ELR (cell line): Measurements from ENCODE around the gene UBAC1.
A peak's percentile ranks its signal among the peaks of the same experiment; 100 is the strongest.
"Not testable (repeated sequence)": the region's sequence is repeated elsewhere in the genome, so short reads cannot be mapped to it uniquely, and the experiment has no call there.

Experiments
- DNase-seq: peaks from one replicate; pipeline ENCODE4 v3.0.0-alpha.2; 2015; ENCODE audit warnings: low read depth

The UBAC1 gene

DNA sequence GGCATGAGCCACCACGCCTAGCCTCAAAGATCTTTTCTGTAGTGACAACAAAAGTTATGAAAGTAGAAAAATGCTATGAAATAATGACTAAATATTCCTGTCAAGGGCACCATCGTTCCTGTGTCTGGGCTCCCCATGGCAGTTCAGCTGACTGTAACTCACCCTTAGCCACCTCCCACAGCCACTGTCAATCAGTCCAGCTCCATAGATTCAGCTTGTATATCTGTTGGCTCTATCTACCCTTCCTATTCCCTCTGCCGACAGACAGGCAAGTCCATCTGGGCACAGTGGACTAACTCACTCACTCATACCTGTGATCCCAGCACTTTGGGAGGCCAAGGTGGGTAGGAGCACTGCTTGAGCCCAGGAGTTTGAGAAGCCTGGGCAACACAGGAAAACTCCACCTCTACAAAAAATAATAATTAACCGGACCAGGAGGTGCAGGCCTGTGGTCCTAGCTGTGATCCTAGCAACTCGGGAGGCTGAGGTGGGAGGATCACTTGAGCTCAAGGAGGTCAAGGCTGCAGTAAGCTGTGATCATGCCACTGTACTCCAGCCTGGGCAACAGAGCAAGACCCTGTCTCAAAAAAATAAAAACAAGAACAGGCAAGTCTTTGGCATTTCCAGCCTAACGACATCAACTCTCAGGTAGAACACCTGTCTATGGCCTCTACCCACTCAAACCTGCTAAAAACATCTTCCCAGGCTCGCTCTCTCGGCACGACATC, 60.0 kb downstream of the UBAC1 start:
- no peak for DNase-seq

GRCh38 chr9:135898634-135899407, 62.4 kb downstream of the UBAC1 start:
- peak; percentile 39 for DNase-seq

- no peak for DNase-seq
These were observed 64.5 kb downstream of the UBAC1 start for GRCh38 chr9:135896626-135897025.

- no peak for DNase-seq
These were observed 65.0 kb downstream of the UBAC1 start for GRCh38 chr9:135896205-135896604.

GRCh38 chr9:135895202-135895848, 65.8 kb downstream of the UBAC1 start:
- DNase-seq = no peak

GRCh38 chr9:135893104-135893503, 68.1 kb downstream of the UBAC1 start:
- DNase-seq = no peak

DNA sequence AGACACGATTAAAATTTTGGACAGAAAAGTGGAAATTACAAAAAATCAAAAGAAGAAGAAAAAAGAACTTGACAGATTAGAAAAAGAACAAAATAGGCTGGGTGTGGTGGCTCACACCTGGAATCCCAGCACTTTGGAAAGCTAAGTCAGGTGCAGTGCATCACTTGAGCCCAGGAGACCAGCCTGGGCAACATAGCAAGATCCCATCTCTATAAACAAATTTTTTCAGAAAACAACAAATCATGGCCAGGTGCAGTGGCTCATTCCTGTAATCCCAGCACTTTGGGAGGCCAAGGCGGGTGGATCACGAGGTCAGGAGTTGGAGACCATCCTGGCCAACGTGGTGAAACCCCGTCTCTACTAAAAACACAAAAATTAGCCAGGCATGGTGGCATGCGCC, 68.8 kb downstream of the UBAC1 start:
- DNase-seq = not testable (repeated sequence)

- no peak for DNase-seq
These were observed 70.0 kb downstream of the UBAC1 start for GRCh38 chr9:135891027-135891631.

- no peak for DNase-seq
These were observed 70.8 kb downstream of the UBAC1 start for GRCh38 chr9:135890190-135891026.

- no peak for DNase-seq
These were observed 71.5 kb downstream of the UBAC1 start for GRCh38 chr9:135889564-135890189.

DNA sequence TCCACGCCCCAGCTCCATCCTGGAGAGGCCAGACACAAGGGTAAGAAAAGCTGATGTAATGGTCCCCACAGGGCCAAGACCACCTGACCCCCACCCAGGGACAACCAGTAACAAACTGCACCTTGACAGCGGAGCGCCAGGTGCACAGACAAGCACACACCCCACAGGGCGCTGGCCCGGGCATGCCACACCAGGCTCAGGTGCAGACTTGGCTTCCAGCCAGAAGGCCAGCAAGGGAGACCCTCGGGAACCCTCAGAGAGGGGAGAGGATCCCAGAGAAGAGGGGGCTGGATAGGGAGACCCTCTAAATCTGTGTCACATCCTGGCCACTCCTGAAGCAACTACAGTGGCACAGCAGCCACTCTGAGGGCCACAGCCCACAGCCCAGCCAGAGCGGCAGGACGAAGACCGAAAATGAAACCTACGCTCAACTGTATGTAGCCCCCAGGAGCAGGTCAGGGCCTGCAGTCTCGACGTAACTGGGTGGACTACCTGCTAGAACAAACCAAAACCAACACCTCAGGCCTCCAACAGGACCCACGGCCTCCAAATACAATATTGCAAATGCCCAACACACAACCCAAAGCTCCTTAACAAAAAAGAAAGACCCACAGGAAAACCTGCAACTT, 72.3 kb downstream of the UBAC1 start:
- DNase-seq = no peak

- no peak for DNase-seq
These were observed 72.9 kb downstream of the UBAC1 start for GRCh38 chr9:135888126-135888765.

- no peak for DNase-seq
These were observed 73.6 kb downstream of the UBAC1 start for GRCh38 chr9:135887585-135888050.

GRCh38 chr9:135887021-135887507, 74.1 kb downstream of the UBAC1 start:
- DNase-seq = peak; percentile 43

GRCh38 chr9:135886147-135886981, 74.8 kb downstream of the UBAC1 start:
- DNase-seq = no peak

DNA sequence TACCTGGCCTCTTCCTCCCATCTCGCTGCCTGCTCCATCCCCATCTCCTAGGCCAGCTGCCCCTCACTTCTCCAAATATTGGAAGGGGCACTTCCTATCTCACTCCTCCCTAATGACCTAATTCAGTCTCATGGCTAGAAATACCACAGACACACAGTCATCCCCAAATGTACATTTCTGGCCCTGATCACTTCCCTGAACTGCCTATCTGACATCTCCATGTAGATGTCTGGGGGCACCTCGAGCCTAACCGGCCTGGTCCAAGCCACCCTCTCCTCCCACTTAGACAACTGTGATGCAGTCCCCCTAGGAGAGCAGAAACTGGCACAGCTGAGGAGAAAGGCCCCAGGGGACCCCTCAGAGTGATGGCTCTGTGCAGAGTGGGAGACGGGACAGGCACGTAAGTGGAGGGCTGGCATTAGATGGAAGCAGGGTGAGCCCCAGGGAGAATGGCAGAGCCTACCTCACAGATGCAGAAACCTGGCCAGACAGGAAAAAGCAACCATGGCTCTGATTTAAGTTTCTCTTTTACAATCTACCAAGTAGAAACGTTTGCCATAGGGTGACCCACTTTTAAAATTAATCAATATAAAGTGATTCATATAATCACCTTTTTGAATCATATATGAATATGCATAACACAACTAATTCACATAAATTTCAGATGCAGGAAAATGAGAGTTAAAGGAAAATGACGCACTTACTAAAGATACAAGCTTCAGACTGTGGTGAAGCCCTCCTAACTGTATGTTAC, 75.9 kb downstream of the UBAC1 start:
- peak; percentile 63 for DNase-seq

DNA sequence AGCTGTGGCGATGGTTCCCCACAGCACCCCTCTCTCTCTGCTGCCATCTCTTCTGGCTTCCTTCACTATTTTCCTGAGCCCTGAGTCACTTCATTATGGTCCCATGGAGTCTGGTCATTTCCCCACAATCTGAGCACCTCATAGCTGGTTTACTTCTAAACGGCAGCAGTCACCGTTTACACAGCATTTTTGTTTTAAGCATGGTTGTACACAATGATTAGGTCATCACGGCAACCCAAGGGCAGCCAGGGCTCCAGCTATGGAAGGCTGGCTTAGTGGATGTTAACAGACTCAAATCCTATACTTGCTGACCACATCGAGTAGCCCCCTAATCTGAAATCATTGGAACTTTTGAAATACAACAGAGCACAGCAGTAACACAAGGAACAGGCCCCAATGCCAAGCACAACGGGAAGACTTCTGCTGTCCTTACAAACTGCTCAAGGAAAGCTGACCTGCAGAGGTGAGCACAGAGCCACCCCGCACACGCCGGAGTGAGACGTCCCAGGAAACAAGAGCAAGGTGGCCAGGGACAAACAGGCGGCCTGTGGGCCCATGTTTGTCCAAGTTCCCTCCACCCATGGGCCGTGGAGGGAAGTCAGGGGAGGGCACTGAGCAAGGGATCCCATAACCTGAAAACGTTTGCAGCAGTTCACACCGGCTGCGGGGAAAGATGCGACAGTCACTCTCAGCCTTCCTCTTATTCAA, 76.7 kb downstream of the UBAC1 start:
- peak; percentile 81 for DNase-seq
